ENCODE results near the gene CISH. TPM values are rescaled to one million over a fixed set of nuclear protein-coding genes. Genes with fewer than 3 reads are reported as not detected.
A peak's percentile ranks its signal among the peaks of the same experiment; 100 is the strongest.

Gene CISH
- total and polyA plus RNA-seq, 4 donors, result 37.8 to 104 (median 46.6) TPM

DNA sequence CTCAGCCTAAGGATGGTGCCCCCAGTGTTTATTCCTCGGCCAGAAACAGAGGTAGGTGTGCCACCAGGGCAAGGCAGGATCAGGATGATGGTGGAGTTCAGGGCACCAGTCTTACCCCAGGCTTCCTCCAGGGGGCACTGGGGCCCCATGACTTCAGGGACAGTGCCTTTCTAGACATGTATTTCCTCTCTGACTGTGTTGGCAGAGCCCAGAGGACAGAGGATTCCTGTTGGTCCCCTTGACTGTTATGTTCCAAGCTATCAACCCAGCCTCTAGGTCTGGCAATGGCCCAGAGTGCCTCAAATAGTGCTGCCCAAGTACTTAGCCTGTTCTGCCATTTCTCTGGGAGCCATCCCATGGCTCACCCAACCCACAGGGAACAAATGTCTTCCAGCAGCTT is 39.4 kb downstream of the CISH start:
- peak; percentile 22 for ATAC-seq (ENCODE audit: insufficient read depth, low FRiP score)
- peaks cover 0 to 24% (median 9%) of the 10 kb centered on the region in 5 donors for H3K4me1 ChIP-seq (ENCODE audit: control insufficient read depth in 5 of 5, insufficient read depth in 5 of 5, low read length in 5 of 5)

GRCh38 chr3:50571486-50571885 is 40.1 kb downstream of the CISH start:
- H3K9ac ChIP-seq (ENCODE audit: insufficient read depth in 1 of 2, low read length in 2 of 2), result no peak overlapping the region
- 84 to 91% methylated on average over 4 of the region's 4 CpGs for WGBS, 2 donors
- H3K27ac ChIP-seq (ENCODE audit: low read depth in 1 of 2, low read length in 1 of 2), result no peak overlapping the region
- H3K9me3 ChIP-seq (ENCODE audit: control insufficient read depth in 4 of 4, insufficient read depth in 3 of 4, low read length in 3 of 4), result no peaks in the 10 kb centered on the region
- H3K36me3 ChIP-seq (ENCODE audit: control insufficient read depth in 4 of 4, insufficient read depth in 4 of 4, low read length in 4 of 4), result peaks cover 0 to 17% (median 6%) of the 10 kb centered on the region in 4 donors
- ATAC-seq (ENCODE audit: insufficient read depth, low FRiP score), result no peak
- H3K4me1 ChIP-seq (ENCODE audit: control insufficient read depth in 5 of 5, insufficient read depth in 5 of 5, low read length in 5 of 5), result peaks cover 0 to 26% (median 13%) of the 10 kb centered on the region in 5 donors
- TF ChIP-seq, protein P1, sequence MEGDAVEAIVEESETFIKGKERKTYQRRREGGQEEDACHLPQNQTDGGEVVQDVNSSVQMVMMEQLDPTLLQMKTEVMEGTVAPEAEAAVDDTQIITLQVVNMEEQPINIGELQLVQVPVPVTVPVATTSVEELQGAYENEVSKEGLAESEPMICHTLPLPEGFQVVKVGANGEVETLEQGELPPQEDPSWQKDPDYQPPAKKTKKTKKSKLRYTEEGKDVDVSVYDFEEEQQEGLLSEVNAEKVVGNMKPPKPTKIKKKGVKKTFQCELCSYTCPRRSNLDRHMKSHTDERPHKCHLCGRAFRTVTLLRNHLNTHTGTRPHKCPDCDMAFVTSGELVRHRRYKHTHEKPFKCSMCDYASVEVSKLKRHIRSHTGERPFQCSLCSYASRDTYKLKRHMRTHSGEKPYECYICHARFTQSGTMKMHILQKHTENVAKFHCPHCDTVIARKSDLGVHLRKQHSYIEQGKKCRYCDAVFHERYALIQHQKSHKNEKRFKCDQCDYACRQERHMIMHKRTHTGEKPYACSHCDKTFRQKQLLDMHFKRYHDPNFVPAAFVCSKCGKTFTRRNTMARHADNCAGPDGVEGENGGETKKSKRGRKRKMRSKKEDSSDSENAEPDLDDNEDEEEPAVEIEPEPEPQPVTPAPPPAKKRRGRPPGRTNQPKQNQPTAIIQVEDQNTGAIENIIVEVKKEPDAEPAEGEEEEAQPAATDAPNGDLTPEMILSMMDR (IDR thresholded peaks at IDR 0.05; ENCODE audit: control extremely low read depth, extremely low read depth), result no peak
- H3K27me3 ChIP-seq (ENCODE audit: control insufficient read depth in 3 of 3, insufficient read depth in 3 of 3, low read length in 2 of 3), result no peaks in the 10 kb centered on the region
- no peak overlapping the region for H3K4me3 ChIP-seq
- DNase-seq, result no peak

More for the DNA sequence above, 39.4 kb downstream of the CISH start:
- no peaks in the 10 kb centered on the region for H3K9me3 ChIP-seq (ENCODE audit: control insufficient read depth in 4 of 4, insufficient read depth in 3 of 4, low read length in 3 of 4)
- WGBS, 2 donors, result 7% methylated on average over 1 of the region's 1 CpG
- TF ChIP-seq, protein P1 (IDR thresholded peaks at IDR 0.05; ENCODE audit: control extremely low read depth, extremely low read depth), result peak; percentile 91
- H3K27ac ChIP-seq (ENCODE audit: low read depth in 1 of 2, low read length in 1 of 2), result peak overlapping the region; percentile 26 to 42
- peak; percentile 79 to 82 (median 80) for DNase-seq
- no peak overlapping the region for H3K4me3 ChIP-seq
- H3K9ac ChIP-seq (ENCODE audit: insufficient read depth in 1 of 2, low read length in 2 of 2), result no peak overlapping the region
- H3K36me3 ChIP-seq (ENCODE audit: control insufficient read depth in 4 of 4, insufficient read depth in 4 of 4, low read length in 4 of 4), result peaks cover 0 to 23% (median 8%) of the 10 kb centered on the region in 4 donors
- H3K27me3 ChIP-seq (ENCODE audit: control insufficient read depth in 3 of 3, insufficient read depth in 3 of 3, low read length in 2 of 3), result no peaks in the 10 kb centered on the region

DNA sequence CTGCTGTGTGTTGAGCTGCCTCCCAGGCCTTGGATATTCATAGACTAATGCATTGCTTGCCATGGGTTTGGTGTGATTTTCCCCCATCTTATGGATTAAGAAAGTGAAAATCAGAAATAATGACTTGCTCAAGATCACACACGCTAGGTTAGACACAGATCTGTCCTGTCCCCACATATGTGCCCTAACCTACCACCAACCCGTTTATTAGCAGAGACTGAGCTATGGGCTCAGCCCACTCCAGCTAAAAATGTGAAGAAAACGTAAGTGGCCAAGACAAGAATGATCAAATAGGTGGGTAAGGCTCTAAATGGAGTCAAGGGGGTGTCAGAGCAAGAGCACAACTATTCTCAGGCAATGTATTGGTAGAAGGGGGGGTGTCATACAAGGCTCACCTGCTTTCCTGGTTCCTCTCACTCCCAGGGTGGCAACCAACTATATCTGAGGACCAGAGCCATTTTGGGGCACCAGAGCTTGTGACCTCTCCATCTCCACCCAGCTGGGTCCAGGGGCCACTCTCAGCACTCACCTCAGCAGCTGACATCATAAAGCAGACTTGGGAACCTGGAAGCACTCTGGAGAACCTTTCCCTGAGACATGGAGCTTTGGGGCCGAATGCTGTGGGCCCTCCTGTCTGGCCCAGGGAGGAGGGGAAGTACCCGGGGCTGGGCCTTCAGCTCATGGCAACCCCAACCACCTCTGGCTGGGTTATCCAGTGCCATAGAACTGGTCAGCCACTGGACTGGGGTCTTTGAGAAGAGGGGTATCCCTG is 40.9 kb downstream of the CISH start:
- Histone ChIP-seq H3K9me3 (ENCODE audit: control insufficient read depth in 4 of 4, insufficient read depth in 3 of 4, low read length in 3 of 4) (no peaks in the 10 kb centered on the region), H3K27ac (ENCODE audit: low read depth in 1 of 2, low read length in 1 of 2) (peak overlapping the region in 1 of 2 donors; percentile 28), H3K4me1 (ENCODE audit: control insufficient read depth in 5 of 5, insufficient read depth in 5 of 5, low read length in 5 of 5) (peaks cover 0 to 26% (median 13%) of the 10 kb centered on the region in 5 donors), H3K9ac (ENCODE audit: insufficient read depth in 1 of 2, low read length in 2 of 2) (peak overlapping the region in 1 of 2 donors; percentile 92), H3K36me3 (ENCODE audit: control insufficient read depth in 4 of 4, insufficient read depth in 4 of 4, low read length in 4 of 4) (peaks cover 0 to 12% (median 6%) of the 10 kb centered on the region in 4 donors), H3K27me3 (ENCODE audit: control insufficient read depth in 3 of 3, insufficient read depth in 3 of 3, low read length in 2 of 3) (no peaks in the 10 kb centered on the region), H3K4me3 (no peak overlapping the region)
- TF ChIP-seq, protein P1 (IDR thresholded peaks at IDR 0.05; ENCODE audit: control extremely low read depth, extremely low read depth), result no peak
- DNase-seq (no peak), ATAC-seq (ENCODE audit: insufficient read depth, low FRiP score) (no peak)
- WGBS, 2 donors, result 84% methylated on average over 5 of the region's 5 CpGs
